ENCODE data around the gene NDUFB7. TPM values are rescaled to one million over a fixed set of nuclear protein-coding genes. Genes with fewer than 3 reads are reported as not detected.

NDUFB7 gene
- total RNA-seq, 2 experiments from 2014 or later = 31.7 to 39.1 TPM

DNA sequence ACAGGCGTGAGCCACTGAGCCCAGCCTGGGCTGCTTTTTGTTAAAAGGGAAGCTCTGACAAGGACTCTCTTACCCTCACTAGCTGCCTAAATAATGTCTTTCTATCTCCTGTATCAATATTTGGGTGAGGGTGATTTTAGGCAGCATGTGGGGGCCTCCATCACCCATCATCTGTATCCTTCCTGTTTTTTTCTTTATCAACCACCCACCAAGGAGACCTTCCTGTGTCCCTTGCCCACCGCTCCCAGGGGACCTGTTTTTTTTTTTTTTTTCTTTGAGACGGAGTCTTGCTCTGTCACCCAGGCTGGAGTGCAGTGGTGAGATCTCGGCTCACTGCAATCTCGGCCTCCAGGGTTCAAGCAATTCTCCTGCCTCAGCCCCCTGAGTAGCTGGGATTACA lies 5.4 kb upstream of the NDUFB7 start:
- H3K27ac ChIP-seq (ENCODE audit: low read depth in 1 of 2, low read length in 2 of 2) = no peak overlapping the region

DNA sequence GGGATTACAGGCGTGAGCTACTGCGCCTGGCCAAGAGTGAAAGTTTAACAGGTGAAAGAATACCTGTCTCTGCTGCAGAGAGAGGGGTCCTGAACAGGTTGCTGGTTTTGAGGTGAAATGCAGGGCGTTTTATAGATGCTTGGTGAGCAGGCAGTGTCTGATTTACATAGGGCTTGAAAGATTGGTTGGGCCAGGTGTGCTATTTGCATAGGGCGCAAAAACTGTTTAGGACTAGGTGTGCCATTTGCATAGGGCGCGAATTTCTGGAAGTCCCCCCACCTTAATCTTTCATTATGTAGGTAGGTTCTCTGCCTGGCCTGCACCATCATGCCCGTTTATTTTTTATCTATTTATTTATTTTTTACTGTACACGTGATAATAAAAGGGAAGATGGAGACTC lies 4.5 kb upstream of the NDUFB7 start:
- Mint-ChIP-seq H3K9me3 (no peaks in the 10 kb centered on the region), H3K36me3 (ENCODE audit: low read depth) (peaks cover 6% of the 10 kb centered on the region), H3K27ac (no peak overlapping the region), H3K4me1 (ENCODE audit: low read depth) (peaks cover 15% of the 10 kb centered on the region), H3K27me3 (no peaks in the 10 kb centered on the region), H3K4me3 (no peak overlapping the region)
- no peaks in the 10 kb centered on the region for H3K9me3 ChIP-seq (ENCODE audit: control insufficient read depth in 1 of 2, insufficient read depth in 1 of 2, low read length in 2 of 2)
- no peaks in the 10 kb centered on the region for H3K36me3 ChIP-seq (ENCODE audit: insufficient read depth, low read length)
- POLR2A ChIA-PET = no interaction called here
- no peak overlapping the region for H3K27ac ChIP-seq (ENCODE audit: low read depth in 1 of 2, low read length in 2 of 2)
- CTCF ChIA-PET = no interaction called here
- H3K27me3 ChIP-seq (ENCODE audit: control insufficient read depth in 1 of 2, insufficient read depth in 2 of 2, low read length in 2 of 2) = no peaks in the 10 kb centered on the region
- no peak for ATAC-seq (ENCODE audit: poor library complexity)
- intact Hi-C loops (cut with DNase I, micrococcal nuclease) = no loop called here
- DNase-seq = no peak
- TF ChIP-seq, protein P1, sequence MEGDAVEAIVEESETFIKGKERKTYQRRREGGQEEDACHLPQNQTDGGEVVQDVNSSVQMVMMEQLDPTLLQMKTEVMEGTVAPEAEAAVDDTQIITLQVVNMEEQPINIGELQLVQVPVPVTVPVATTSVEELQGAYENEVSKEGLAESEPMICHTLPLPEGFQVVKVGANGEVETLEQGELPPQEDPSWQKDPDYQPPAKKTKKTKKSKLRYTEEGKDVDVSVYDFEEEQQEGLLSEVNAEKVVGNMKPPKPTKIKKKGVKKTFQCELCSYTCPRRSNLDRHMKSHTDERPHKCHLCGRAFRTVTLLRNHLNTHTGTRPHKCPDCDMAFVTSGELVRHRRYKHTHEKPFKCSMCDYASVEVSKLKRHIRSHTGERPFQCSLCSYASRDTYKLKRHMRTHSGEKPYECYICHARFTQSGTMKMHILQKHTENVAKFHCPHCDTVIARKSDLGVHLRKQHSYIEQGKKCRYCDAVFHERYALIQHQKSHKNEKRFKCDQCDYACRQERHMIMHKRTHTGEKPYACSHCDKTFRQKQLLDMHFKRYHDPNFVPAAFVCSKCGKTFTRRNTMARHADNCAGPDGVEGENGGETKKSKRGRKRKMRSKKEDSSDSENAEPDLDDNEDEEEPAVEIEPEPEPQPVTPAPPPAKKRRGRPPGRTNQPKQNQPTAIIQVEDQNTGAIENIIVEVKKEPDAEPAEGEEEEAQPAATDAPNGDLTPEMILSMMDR (IDR thresholded peaks at IDR 0.05) = no peak
- no peak overlapping the region for H3K4me3 ChIP-seq (ENCODE audit: low read length)
- peaks cover 20% of the 10 kb centered on the region for H3K4me1 ChIP-seq (ENCODE audit: insufficient read depth, low read length)

More for the DNA sequence above, 5.4 kb upstream of the NDUFB7 start:
- Mint-ChIP-seq H3K9me3 (no peaks in the 10 kb centered on the region), H3K36me3 (ENCODE audit: low read depth) (no peaks in the 10 kb centered on the region), H3K4me1 (ENCODE audit: low read depth) (peaks cover 7% of the 10 kb centered on the region), H3K4me3 (no peak overlapping the region), H3K27me3 (no peaks in the 10 kb centered on the region), H3K27ac (no peak overlapping the region)
- Histone ChIP-seq H3K36me3 (ENCODE audit: insufficient read depth, low read length) (no peaks in the 10 kb centered on the region), H3K9me3 (ENCODE audit: control insufficient read depth in 1 of 2, insufficient read depth in 1 of 2, low read length in 2 of 2) (no peaks in the 10 kb centered on the region), H3K27me3 (ENCODE audit: control insufficient read depth in 1 of 2, insufficient read depth in 2 of 2, low read length in 2 of 2) (no peaks in the 10 kb centered on the region), H3K4me3 (ENCODE audit: low read length) (no peak overlapping the region), H3K4me1 (ENCODE audit: insufficient read depth, low read length) (peaks cover 13% of the 10 kb centered on the region)
- DNase-seq (no peak), ATAC-seq (ENCODE audit: poor library complexity) (no peak)
- TF ChIP-seq, protein P1 (IDR thresholded peaks at IDR 0.05) = no peak
- POLR2A ChIA-PET = no interaction called here
- intact Hi-C loops (cut with DNase I, micrococcal nuclease) = no loop called here
- CTCF ChIA-PET = no interaction called here

DNA sequence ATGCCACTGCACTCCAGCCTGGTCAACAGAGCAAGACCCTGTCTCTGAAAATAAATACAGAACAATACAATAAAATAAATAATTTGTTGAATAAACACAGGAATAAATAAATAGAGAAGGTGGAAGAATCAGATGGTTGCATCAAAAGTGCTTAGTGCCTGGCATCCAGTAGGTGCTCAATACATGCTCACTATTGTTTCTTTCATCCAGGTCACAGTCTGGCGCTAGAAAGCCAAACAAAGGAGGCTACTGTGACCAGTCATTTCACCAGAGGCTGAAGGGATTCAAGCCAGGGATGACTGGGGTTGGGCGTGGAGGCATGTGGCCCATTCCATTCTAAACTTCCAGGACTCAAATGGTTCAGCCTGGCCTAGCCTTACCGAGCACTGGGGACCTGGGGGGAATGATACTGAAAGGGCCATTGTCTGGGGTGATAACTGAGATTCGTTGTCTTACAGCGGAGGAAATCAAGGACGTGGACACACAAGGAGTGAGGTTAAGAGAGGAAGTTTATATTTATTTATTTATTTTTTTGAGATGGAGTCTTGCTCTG lies 3.6 kb upstream of the NDUFB7 start:
- Histone ChIP-seq H3K4me3 (ENCODE audit: low read length) (no peak overlapping the region), H3K36me3 (ENCODE audit: insufficient read depth, low read length) (no peaks in the 10 kb centered on the region), H3K27me3 (ENCODE audit: control insufficient read depth in 1 of 2, insufficient read depth in 2 of 2, low read length in 2 of 2) (no peaks in the 10 kb centered on the region), H3K9me3 (ENCODE audit: control insufficient read depth in 1 of 2, insufficient read depth in 1 of 2, low read length in 2 of 2) (no peaks in the 10 kb centered on the region), H3K27ac (ENCODE audit: low read depth in 1 of 2, low read length in 2 of 2) (no peak overlapping the region), H3K4me1 (ENCODE audit: insufficient read depth, low read length) (peaks cover 29% of the 10 kb centered on the region)
- peaks cover 6% of the 10 kb centered on the region for H3K36me3 Mint-ChIP-seq (ENCODE audit: low read depth)
- no peaks in the 10 kb centered on the region for H3K27me3 Mint-ChIP-seq
- H3K4me3 Mint-ChIP-seq = no peak overlapping the region
- POLR2A ChIA-PET = no interaction called here
- ATAC-seq (ENCODE audit: poor library complexity) (no peak), DNase-seq (no peak)
- H3K9me3 Mint-ChIP-seq = no peaks in the 10 kb centered on the region
- H3K27ac Mint-ChIP-seq = no peak overlapping the region
- CTCF ChIA-PET = no interaction called here
- intact Hi-C loops (cut with DNase I, micrococcal nuclease) = no loop called here
- H3K4me1 Mint-ChIP-seq (ENCODE audit: low read depth) = peaks cover 19% of the 10 kb centered on the region
- TF ChIP-seq, protein P1 (IDR thresholded peaks at IDR 0.05) = no peak
